Activated CD8-positive, alpha-beta memory T cell treated with anti-CD3 and anti-CD28 coated beads, Interleukin-2, amount 10 ng/mL, durations not matched to agents 7 days and 5 days (primary cell): ENCODE data around the gene BMERB1. TPM values are rescaled to one million over a fixed set of nuclear protein-coding genes. Genes with fewer than 3 reads are reported as not detected.
A peak's percentile ranks its signal among the peaks of the same experiment; 100 is the strongest.
"Not testable (repeated sequence)": the region's sequence is repeated elsewhere in the genome, so short reads cannot be mapped to it uniquely, and the experiment has no call there.

Experiments
- ATAC-seq: fragments of 150-1000 bp; cut with Tn5 transposase; one replicate; pipeline ENCODE4 v1.10.0; 2021; ENCODE audit warnings: moderate library complexity
- CTCF ChIA-PET: fragments of 350-600 bp; sonication (Branson Sonifier 250); formaldehyde crosslinking; loops from one replicate; lab custom pipeline; 2021; ENCODE audit warnings: antibody characterized with exemption; lab: Charles Lee
- DNase-seq: peaks from one replicate; pipeline ENCODE4 v3.0.0-alpha.2; 2020
- H3K27ac Mint-ChIP-seq: one replicate; pipeline ENCODE4 v1.8.0; 2021; ENCODE audit warnings: mild to moderate bottlenecking, mixed read lengths
- H3K27me3 Mint-ChIP-seq: one replicate; pipeline ENCODE4 v1.8.0; 2021; ENCODE audit warnings: mixed read lengths
- H3K36me3 Mint-ChIP-seq: one replicate; pipeline ENCODE4 v1.8.0; 2021; ENCODE audit warnings: mild to moderate bottlenecking, mixed read lengths
- H3K4me1 Mint-ChIP-seq: one replicate; pipeline ENCODE4 v1.8.0; 2021; ENCODE audit warnings: mixed read lengths
- H3K4me3 Mint-ChIP-seq: one replicate; pipeline ENCODE4 v1.8.0; 2021; ENCODE audit warnings: mild to moderate bottlenecking, moderate library complexity, mixed read lengths
- H3K9me3 Mint-ChIP-seq: one replicate; pipeline ENCODE4 v1.8.0; 2022; ENCODE audit warnings: low read depth, mixed read lengths
- total RNA-seq, 2 experiments: library from RNA; stranded (reverse); gene quantifications; one replicate each; pipeline ENCODE4 v1.2.3, GENCODE V29; 2021

BMERB1 gene
- total RNA-seq, 2 experiments from 2014 or later, result 4.5 to 11.9 TPM

DNA sequence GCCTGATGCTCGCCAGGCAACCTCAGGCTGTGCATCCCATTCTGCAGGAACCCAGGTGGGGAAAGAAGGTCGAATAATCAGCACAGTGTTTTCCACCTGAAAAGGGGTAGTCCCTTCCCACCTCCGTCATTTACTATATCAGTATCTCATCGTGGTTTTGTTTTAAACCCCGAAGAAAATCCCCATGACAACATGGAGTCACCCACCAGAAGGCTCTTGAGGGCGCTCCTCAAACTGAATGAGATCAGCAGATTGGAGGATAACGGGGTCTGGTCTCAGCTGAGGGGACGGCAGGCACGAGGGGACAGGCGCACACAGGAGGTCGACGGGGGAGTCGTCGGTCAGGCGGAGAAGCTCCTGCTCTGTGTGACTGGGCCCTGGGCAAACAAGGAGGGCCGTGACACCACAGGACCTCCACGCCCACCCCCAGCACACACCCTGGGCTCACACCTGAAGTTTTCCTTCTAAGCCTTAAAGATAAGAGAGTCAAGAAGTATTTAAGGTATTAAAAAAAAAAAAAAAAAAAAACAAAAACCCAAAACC lies 164.3 kb downstream of the BMERB1 start:
- peaks cover 2% of the 10 kb centered on the region for H3K4me1 Mint-ChIP-seq
- no peaks in the 10 kb centered on the region for H3K27me3 Mint-ChIP-seq
- DNase-seq, result no peak

DNA sequence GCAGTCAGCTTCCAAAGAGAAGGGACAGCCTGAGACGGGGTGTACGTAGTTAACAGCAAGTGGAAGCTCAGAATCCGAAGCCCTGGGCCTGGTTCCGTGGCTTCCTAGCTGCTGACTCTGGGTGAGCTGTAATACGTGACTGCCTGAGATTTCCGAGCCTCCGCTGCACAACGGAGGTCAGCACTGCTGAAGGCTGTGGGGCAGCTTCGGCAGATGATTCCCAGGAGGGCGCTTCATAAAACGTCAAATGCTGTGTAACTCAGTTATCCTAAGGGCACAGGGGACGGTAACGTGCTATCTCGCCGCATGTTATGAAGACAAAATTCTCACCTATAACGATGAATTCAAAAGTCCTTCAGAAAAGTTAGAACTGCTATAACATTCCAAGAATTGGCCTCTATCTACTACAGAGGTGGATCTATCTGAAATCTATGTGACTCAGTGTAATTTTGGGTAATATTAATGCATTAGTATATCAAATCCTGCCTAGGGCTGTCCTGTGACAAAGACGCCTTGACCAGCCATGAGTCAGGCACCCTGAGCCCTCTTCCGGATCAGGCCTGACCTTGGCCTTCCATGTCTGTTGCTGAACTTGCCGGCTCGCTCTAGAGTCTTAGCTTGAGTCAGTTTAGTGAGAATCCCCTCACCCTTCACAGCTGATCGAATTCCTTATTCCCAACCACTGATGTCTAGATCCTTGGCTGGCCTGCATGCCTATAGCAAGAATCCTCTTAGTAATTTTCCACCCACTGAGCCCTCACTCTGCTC lies 165.1 kb downstream of the BMERB1 start:
- H3K36me3 Mint-ChIP-seq, result peaks cover 58% of the 10 kb centered on the region
- no peaks in the 10 kb centered on the region for H3K27me3 Mint-ChIP-seq
- no peaks in the 10 kb centered on the region for H3K9me3 Mint-ChIP-seq
- DNase-seq (no peak), ATAC-seq (no peak)
- CTCF ChIA-PET, result interaction anchor here (0.7 kb wide), 1 partner anchor 173 kb away, joined by 3 read pairs; no protein-coding TSS in a partner anchor
- H3K4me1 Mint-ChIP-seq, result peaks cover 2% of the 10 kb centered on the region
- no peak overlapping the region for H3K27ac Mint-ChIP-seq
- H3K4me3 Mint-ChIP-seq, result no peak overlapping the region

More for the DNA sequence above, 164.3 kb downstream of the BMERB1 start:
- CTCF ChIA-PET, result interaction anchor here (0.7 kb wide), 1 partner anchor 172 kb away, joined by 3 read pairs; no protein-coding TSS in a partner anchor
- Mint-ChIP-seq H3K27ac (no peak overlapping the region), H3K9me3 (no peaks in the 10 kb centered on the region), H3K4me3 (no peak overlapping the region), H3K36me3 (peaks cover 56% of the 10 kb centered on the region)
- no peak for ATAC-seq

DNA sequence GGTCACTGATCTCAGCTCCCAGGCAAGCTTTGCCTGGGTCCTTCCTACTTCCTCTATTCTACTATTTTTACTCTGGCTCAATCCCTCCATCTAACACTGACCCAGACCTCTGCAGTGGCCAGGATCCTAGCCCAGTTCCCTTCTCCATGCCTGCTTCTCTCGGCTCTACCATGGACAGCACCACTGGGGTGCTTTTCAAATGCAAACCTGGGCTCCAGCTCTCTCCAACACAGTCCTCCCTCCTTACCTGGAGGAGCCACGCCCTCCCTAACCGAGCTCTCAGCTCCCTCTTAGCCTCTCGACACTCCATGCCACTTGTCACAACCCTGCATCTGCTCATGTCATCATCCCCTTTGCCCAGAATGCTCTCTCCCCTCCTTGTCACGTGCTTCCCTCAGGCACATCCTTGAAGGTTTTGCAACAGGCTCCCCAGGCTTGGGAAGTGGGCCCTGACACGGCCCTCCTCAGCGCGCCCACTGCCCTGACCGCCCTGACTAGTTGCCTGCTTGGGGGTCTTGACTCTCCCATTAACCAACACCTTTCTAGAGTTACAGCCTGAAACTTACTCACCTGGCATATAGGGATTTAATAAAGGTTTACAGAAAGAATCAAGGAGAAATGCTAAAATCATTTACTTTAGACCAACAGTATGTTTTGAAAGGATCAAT lies 167.0 kb downstream of the BMERB1 start:
- Mint-ChIP-seq H3K4me3 (no peak overlapping the region), H3K27ac (no peak overlapping the region), H3K27me3 (no peaks in the 10 kb centered on the region), H3K4me1 (peaks cover 2% of the 10 kb centered on the region), H3K9me3 (no peaks in the 10 kb centered on the region), H3K36me3 (peaks cover 54% of the 10 kb centered on the region)
- CTCF ChIA-PET, result no interaction called here
- no peak for DNase-seq
- no peak for ATAC-seq

DNA sequence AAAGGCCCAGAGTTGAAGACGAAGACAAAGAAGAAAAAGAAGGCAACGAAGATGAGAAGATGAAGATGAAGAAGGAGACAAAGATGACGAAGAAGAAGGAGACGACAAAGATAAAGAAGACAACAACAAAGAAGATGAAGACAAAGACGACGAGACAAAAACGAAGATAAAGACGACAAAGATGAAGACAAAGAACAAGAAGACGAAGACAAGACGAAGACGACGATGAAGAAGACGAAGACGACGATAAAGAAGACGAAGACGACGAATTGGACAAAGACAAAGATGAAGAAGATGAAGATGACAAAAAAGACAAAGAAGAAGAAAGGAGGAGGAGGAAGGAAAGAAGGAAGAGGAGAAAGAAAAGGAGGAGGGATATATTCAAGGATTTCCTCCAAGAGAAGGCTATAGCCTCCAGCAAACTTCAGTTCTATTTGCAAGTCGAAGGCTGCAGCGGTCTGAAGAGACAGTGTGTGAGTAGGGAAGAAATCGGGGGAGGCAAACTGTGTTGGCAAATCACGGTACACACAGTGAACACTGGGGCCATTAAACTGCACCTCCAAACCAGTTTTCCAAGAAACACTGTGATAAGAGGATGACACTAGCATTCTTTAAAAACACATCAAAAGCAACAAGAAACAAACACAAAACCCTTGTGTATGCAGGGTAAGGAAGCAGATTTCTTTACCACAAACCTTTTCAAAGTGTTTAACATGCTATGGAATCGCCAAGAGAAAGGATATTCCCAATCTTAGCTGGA lies 168.1 kb downstream of the BMERB1 start:
- ATAC-seq (no peak), DNase-seq (no peak)
- Mint-ChIP-seq H3K27ac (no peak overlapping the region), H3K4me3 (no peak overlapping the region), H3K27me3 (no peaks in the 10 kb centered on the region), H3K9me3 (no peaks in the 10 kb centered on the region), H3K4me1 (peaks cover 2% of the 10 kb centered on the region), H3K36me3 (peaks cover 55% of the 10 kb centered on the region)
- CTCF ChIA-PET, result no interaction called here

DNA sequence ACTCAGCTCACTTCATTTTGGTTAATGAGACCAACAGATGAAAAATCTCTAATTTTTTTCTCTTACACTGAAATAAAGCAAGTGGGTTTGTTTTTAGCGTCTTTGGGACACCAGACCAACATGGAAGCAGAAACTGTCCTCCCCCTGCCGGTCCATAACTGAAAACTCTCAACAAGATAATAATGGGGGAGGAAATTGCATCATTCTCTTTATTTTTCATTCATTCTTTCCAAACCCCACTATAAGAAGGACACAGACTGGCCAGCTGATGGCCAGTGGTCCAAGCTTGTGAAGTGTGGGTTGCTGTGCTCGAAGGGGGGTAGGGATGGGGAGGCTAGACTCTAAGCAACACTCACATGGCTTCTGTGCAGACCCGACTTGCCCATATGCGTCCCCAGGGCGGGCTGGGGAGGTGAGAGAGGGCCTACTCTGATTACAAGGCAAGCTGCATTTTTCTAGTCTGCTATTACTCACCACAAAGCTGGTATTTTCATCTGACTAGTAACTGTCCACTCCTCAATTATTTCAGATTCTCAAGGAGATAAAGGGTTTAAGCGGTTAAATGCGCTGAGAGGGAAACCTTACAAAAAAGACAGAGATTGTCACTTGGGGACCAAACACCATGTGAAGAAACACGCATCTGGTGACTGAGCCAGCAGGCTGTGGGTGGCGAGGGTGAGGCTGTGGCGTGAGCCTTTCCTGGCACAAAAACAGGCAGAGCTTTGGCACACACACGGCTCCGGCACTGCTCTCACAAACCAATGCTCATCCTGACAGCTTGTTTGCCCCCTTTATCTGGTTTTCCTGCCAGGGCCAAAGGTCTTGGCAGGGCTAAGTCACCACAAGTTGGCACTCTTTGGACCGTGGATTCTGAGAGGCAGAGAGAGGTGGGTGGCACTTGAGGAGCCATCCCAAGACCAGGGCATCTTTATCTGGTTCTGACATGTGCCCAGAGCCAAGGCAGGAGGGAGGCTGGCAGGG lies 170.4 kb downstream of the BMERB1 start:
- Mint-ChIP-seq H3K9me3 (no peaks in the 10 kb centered on the region), H3K36me3 (peaks cover 65% of the 10 kb centered on the region), H3K4me1 (no peaks in the 10 kb centered on the region), H3K27me3 (no peaks in the 10 kb centered on the region), H3K27ac (no peak overlapping the region), H3K4me3 (no peak overlapping the region)
- DNase-seq (no peak), ATAC-seq (no peak)
- CTCF ChIA-PET, result interaction anchor here (1.3 kb wide), 1 partner anchor 10 kb away, joined by 3 read pairs; no protein-coding TSS in a partner anchor

DNA sequence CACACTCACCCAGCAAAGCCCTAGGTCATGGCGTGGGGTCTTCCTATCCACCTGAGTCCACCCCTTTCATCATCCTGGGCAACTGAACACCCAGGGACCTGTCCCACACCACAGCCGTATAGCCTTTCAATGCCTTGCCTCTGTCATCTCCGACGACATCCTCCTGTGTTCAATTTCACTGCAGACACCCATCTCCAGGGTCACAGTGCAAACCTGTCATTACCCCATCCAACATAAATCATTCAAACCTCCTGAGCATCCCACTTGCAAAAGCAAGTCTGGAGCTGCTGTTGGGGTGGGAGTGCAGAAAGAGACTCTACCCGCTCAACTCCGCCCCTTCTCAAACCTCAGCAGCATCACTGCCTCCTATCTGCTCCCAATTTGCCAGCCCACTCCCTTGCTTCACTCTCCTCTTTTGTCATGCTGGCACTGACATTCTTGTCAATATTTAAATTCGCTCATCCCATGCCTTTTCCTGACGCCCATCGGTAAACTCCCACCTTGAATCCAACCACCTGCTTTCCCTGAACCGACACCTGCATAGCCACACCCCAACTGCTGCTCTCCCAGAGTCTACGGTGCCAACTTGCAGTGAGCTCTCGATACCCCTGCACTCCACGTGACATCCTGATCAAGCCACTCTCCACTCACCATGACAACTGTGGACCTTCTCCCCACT lies 171.6 kb downstream of the BMERB1 start:
- Mint-ChIP-seq H3K27ac (no peak overlapping the region), H3K9me3 (no peaks in the 10 kb centered on the region), H3K4me1 (peaks cover 6% of the 10 kb centered on the region), H3K4me3 (no peak overlapping the region), H3K36me3 (peaks cover 65% of the 10 kb centered on the region), H3K27me3 (no peaks in the 10 kb centered on the region)
- DNase-seq (no peak), ATAC-seq (no peak)
- CTCF ChIA-PET, result no interaction called here

DNA sequence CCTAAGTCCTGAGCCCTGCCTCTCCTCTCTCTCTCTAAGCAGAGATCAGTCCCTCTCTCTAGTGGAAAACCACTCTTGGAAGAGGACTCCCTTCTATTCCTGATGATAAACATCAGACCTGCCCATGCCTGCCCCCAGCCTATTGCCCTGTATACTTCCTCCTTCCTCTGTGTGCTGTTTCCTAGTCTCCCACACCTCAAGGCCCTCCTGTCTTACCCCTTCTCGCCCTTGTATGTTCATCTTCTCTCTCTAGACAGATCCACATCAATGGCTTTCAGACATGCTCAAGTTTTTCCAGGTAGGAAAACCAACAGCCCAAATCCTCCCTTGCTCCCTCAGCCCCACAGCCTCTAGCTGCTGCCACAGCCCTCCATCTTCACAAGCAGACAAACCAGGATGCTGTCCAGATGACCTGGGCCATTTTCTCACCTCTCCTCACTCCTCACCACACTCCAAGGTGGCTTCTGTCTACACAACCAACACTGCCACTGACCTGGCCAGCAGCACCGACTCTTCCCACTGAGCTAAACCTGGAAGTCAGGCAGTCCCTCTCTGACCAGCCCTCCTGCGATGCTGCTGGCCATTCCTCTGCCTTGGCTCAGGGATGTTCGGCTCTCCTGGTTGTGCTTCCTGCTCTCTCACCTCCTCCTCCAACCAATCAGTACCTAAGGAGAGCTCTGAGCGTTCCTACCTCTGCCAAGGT lies 172.3 kb downstream of the BMERB1 start:
- CTCF ChIA-PET, result no interaction called here

DNA sequence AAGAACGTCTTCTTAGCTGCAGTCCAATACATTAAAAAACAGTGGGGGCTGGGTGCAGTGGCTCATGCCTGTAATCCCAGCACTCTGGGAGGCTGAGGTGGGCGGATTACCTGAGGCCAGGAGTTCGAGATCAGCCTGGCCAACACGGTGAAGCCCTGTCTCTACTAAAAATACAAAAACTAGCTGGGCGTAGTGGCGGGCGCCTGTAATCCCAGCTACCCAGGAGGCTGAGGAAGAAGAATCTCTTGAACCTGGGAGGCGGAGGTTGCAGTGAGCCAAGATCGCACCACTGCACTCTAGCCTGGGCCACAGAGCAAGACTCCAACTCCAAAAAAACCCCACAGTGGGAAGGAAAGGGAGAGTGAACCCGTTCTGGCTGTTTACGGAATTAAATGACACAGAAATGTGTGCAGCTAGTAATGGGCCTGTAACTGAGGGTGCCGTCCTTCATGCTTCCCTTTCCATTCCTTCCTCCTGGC lies 172.9 kb downstream of the BMERB1 start:
- H3K27ac Mint-ChIP-seq, ATAC-seq, CTCF ChIA-PET, H3K4me3 Mint-ChIP-seq, H3K27me3 Mint-ChIP-seq, DNase-seq, H3K4me1 Mint-ChIP-seq, H3K9me3 Mint-ChIP-seq: not testable (repeated sequence)
- peaks cover 62% of the 10 kb centered on the region for H3K36me3 Mint-ChIP-seq

More for the DNA sequence above, 172.3 kb downstream of the BMERB1 start:
- no peaks in the 10 kb centered on the region for H3K27me3 Mint-ChIP-seq
- H3K4me1 Mint-ChIP-seq, result peaks cover 6% of the 10 kb centered on the region
- DNase-seq (no peak), ATAC-seq (no peak)
- peak overlapping the region; percentile 2 for H3K27ac Mint-ChIP-seq
- H3K36me3 Mint-ChIP-seq, result peaks cover 61% of the 10 kb centered on the region
- H3K9me3 Mint-ChIP-seq, result no peaks in the 10 kb centered on the region
- no peak overlapping the region for H3K4me3 Mint-ChIP-seq

DNA sequence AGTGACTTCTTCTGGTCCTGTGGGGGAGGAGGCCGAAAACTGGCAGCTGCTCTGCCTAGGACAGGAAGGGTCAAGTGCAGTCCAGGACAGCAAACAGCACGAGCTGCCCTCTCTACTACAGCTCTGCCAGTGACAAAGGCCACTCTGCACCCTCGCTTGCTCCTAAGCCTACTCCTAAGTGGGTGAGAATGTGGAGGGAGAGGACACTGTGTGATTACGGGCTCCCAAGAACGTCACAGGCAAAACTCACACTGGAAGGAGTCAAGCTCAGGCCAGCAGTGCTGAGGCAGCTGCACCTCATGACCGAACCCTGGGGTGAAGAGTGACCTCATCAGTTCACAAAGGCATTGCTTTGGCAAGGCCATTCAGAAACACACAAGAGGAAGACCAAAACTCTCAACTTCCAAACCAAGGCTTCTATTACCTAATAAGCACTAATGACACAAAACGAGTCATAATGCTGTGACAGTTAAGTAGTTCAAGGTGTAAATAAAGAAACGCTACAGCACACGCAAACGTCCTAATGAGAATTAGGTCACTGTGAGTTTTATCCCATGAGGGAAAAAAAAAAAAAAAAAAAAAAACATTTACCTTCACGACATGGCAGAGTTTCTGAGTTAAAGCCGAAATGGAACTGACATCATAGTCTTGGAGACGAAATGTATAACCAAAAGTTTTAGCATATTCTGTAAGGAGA lies 173.5 kb downstream of the BMERB1 start:
- H3K4me1 Mint-ChIP-seq, result peaks cover 6% of the 10 kb centered on the region
- CTCF ChIA-PET, result no interaction called here
- H3K36me3 Mint-ChIP-seq, result peaks cover 64% of the 10 kb centered on the region
- DNase-seq (no peak), ATAC-seq (no peak)
- H3K27ac Mint-ChIP-seq, result no peak overlapping the region
- H3K4me3 Mint-ChIP-seq, result no peak overlapping the region
- no peaks in the 10 kb centered on the region for H3K9me3 Mint-ChIP-seq
- no peaks in the 10 kb centered on the region for H3K27me3 Mint-ChIP-seq

DNA sequence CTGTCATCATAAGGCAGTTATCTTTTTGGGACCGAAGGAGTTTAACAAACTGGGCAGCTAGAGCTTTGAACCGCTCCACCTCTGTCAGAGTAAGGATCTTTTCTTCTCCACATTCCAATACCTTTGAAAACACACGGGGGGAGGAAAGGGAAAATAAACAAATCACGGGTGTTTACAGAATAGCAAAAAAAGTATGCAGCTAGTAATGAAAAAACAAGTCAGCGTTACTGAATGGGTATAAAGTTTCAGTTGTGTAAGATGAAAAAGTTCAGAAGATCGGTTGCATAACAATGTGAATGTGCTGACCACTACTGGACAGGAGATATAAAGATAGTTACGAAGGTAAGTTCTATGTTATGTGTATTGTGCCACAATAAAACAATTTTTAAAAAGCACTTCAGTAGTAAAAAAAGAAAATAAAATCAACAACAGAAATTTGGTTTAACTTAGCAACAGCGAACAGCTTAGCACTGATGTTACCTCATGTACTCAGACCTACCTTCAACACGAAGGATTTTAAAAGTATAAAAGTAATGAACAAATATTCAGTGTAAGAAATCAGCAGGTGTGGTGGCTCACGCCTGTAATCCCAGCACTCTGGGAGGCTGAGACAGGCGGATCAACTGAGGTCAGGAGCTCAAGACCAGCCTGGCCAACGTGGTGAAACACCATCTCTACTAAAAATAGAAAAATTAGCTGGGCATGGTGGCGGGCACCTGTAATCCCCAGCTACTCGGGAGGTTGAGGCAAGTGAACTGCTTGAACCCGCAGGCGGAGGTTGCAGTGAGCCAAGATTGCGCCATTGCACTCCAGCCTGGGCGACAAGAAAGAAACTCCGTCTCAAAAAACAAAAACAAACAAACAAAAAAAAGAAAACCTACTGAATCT lies 174.3 kb downstream of the BMERB1 start:
- no peak for ATAC-seq
- H3K4me3 Mint-ChIP-seq, result no peak overlapping the region
- no peaks in the 10 kb centered on the region for H3K27me3 Mint-ChIP-seq
- H3K4me1 Mint-ChIP-seq, result peaks cover 6% of the 10 kb centered on the region
- no peaks in the 10 kb centered on the region for H3K9me3 Mint-ChIP-seq
- no peak for DNase-seq
- CTCF ChIA-PET, result interaction anchor here (1.7 kb wide), 1 partner anchor 14 kb away, joined by 4 read pairs; no protein-coding TSS in a partner anchor
- peaks cover 62% of the 10 kb centered on the region for H3K36me3 Mint-ChIP-seq
- H3K27ac Mint-ChIP-seq, result peak overlapping the region; percentile 21
